IPS-18a (cell line): ENCODE measurements around the gene PIP.
"Not testable (repeated sequence)": the region's sequence is repeated elsewhere in the genome, so short reads cannot be mapped to it uniquely, and the experiment has no call there.

ENCODE experiments used
- H3K27ac ChIP-seq: one replicate; pipeline ENCODE4 v1.5.1; 2013; ENCODE audit warnings: low read length
- H3K27me3 ChIP-seq: one replicate; pipeline ENCODE4 v1.6.1; 2013; ENCODE audit warnings: mild to moderate bottlenecking, low read length; ENCODE audit not compliant: control insufficient read depth, insufficient read depth
- H3K36me3 ChIP-seq: one replicate; pipeline ENCODE4 v1.6.1; 2013; ENCODE audit warnings: low read depth, low read length; ENCODE audit not compliant: control insufficient read depth
- H3K4me1 ChIP-seq: one replicate; pipeline ENCODE4 v1.6.1; 2013; ENCODE audit warnings: low read depth, low read length; ENCODE audit not compliant: control insufficient read depth
- H3K4me3 ChIP-seq: one replicate; pipeline ENCODE4 v1.5.1; 2013; ENCODE audit warnings: low read length
- H3K9ac ChIP-seq: one replicate; pipeline ENCODE4 v1.6.1; 2013; ENCODE audit warnings: mild to moderate bottlenecking, low read length, moderate library complexity
- H3K9me3 ChIP-seq: one replicate; pipeline ENCODE4 v1.6.1; 2013; ENCODE audit warnings: low read depth, low read length; ENCODE audit not compliant: control insufficient read depth

The PIP gene

GRCh38 chr7:143129051-143129450 is 2.8 kb upstream of the PIP start:
- H3K9me3 ChIP-seq: peaks cover 8% of the 10 kb centered on the region
- H3K27me3 ChIP-seq: no peaks in the 10 kb centered on the region
- H3K9ac ChIP-seq: no peak overlapping the region
- no peak overlapping the region for H3K27ac ChIP-seq
- H3K36me3 ChIP-seq: no peaks in the 10 kb centered on the region
- no peak overlapping the region for H3K4me3 ChIP-seq
- H3K4me1 ChIP-seq: no peaks in the 10 kb centered on the region

- Histone ChIP-seq H3K27me3 (no peaks in the 10 kb centered on the region), H3K4me1 (no peaks in the 10 kb centered on the region), H3K27ac (no peak overlapping the region)
Observed at GRCh38 chr7:143129477-143129876, 2.4 kb upstream of the PIP start.

GRCh38 chr7:143130541-143130940 is 1.3 kb upstream of the PIP start:
- no peak overlapping the region for H3K4me3 ChIP-seq
- no peak overlapping the region for H3K9ac ChIP-seq
- H3K27me3 ChIP-seq: no peaks in the 10 kb centered on the region
- no peaks in the 10 kb centered on the region for H3K4me1 ChIP-seq
- no peaks in the 10 kb centered on the region for H3K9me3 ChIP-seq
- H3K27ac ChIP-seq: no peak overlapping the region
- H3K36me3 ChIP-seq: no peaks in the 10 kb centered on the region

More at GRCh38 chr7:143129477-143129876, 2.4 kb upstream of the PIP start:
- Histone ChIP-seq H3K4me3 (no peak overlapping the region), H3K9me3 (peaks cover 5% of the 10 kb centered on the region), H3K36me3 (no peaks in the 10 kb centered on the region), H3K9ac (no peak overlapping the region)

- Histone ChIP-seq H3K4me1 (no peaks in the 10 kb centered on the region), H3K27ac (no peak overlapping the region), H3K27me3 (no peaks in the 10 kb centered on the region), H3K4me3 (no peak overlapping the region), H3K9ac (no peak overlapping the region), H3K36me3 (no peaks in the 10 kb centered on the region), H3K9me3 (no peaks in the 10 kb centered on the region)
Observed at GRCh38 chr7:143147070-143147469, 15.2 kb downstream of the PIP start.

GRCh38 chr7:143148050-143148449 is 16.2 kb downstream of the PIP start:
- Histone ChIP-seq H3K27me3 (no peaks in the 10 kb centered on the region), H3K36me3 (no peaks in the 10 kb centered on the region), H3K9ac (no peak overlapping the region), H3K4me1 (no peaks in the 10 kb centered on the region), H3K9me3 (no peaks in the 10 kb centered on the region), H3K4me3 (no peak overlapping the region), H3K27ac (no peak overlapping the region)

GRCh38 chr7:143148651-143149050 is 16.8 kb downstream of the PIP start:
- no peaks in the 10 kb centered on the region for H3K4me1 ChIP-seq
- H3K9ac ChIP-seq: no peak overlapping the region
- H3K36me3 ChIP-seq: no peaks in the 10 kb centered on the region
- no peaks in the 10 kb centered on the region for H3K27me3 ChIP-seq
- H3K9me3 ChIP-seq: no peaks in the 10 kb centered on the region
- H3K27ac ChIP-seq: no peak overlapping the region
- H3K4me3 ChIP-seq: no peak overlapping the region

- H3K27ac ChIP-seq, H3K4me3 ChIP-seq, H3K27me3 ChIP-seq, H3K4me1 ChIP-seq, H3K9me3 ChIP-seq, H3K9ac ChIP-seq, H3K36me3 ChIP-seq: not testable (repeated sequence)
Observed at GRCh38 chr7:143150696-143151095, 18.8 kb downstream of the PIP start.

- not testable (repeated sequence) for H3K4me1 ChIP-seq, H3K4me3 ChIP-seq, H3K27me3 ChIP-seq, H3K9me3 ChIP-seq, H3K9ac ChIP-seq, H3K36me3 ChIP-seq, H3K27ac ChIP-seq
Observed at GRCh38 chr7:143158617-143159016, 26.7 kb downstream of the PIP start.

- Histone ChIP-seq H3K9ac (no peak overlapping the region), H3K27me3 (no peaks in the 10 kb centered on the region), H3K27ac (no peak overlapping the region), H3K4me3 (no peak overlapping the region), H3K36me3 (no peaks in the 10 kb centered on the region), H3K4me1 (no peaks in the 10 kb centered on the region), H3K9me3 (no peaks in the 10 kb centered on the region)
Observed at GRCh38 chr7:143171697-143172096, 39.8 kb downstream of the PIP start.

GRCh38 chr7:143172354-143172753 is 40.5 kb downstream of the PIP start:
- Histone ChIP-seq H3K27ac (no peak overlapping the region), H3K9ac (no peak overlapping the region), H3K4me1 (no peaks in the 10 kb centered on the region)

GRCh38 chr7:143176128-143176527 is 44.3 kb downstream of the PIP start:
- Histone ChIP-seq H3K4me3 (no peak overlapping the region), H3K4me1 (no peaks in the 10 kb centered on the region), H3K9ac (no peak overlapping the region), H3K27me3 (no peaks in the 10 kb centered on the region), H3K36me3 (no peaks in the 10 kb centered on the region), H3K27ac (no peak overlapping the region), H3K9me3 (no peaks in the 10 kb centered on the region)

More at GRCh38 chr7:143172354-143172753, 40.5 kb downstream of the PIP start:
- H3K9me3 ChIP-seq: no peaks in the 10 kb centered on the region
- no peaks in the 10 kb centered on the region for H3K27me3 ChIP-seq
- no peak overlapping the region for H3K4me3 ChIP-seq
- no peaks in the 10 kb centered on the region for H3K36me3 ChIP-seq

- H3K27ac ChIP-seq: no peak overlapping the region
Observed at GRCh38 chr7:143177374-143178119, 45.7 kb downstream of the PIP start.

More at GRCh38 chr7:143177374-143178119, 45.7 kb downstream of the PIP start:
- H3K36me3 ChIP-seq: no peaks in the 10 kb centered on the region
- no peaks in the 10 kb centered on the region for H3K4me1 ChIP-seq
- H3K4me3 ChIP-seq: no peak overlapping the region
- H3K9me3 ChIP-seq: no peaks in the 10 kb centered on the region
- no peaks in the 10 kb centered on the region for H3K27me3 ChIP-seq
- H3K9ac ChIP-seq: no peak overlapping the region
